Retinal pigment epithelial cell (primary cell): Measurements from ENCODE around the gene SRBD1.

Experiments
- DNase-seq: peaks from one replicate; pipeline ENCODE4 v3.0.0-alpha.2; 2010; ENCODE audit warnings: low read depth
- H3K4me3 ChIP-seq: 2 replicates; pipeline ENCODE4 v1.5.1; 2011; ENCODE audit warnings: mild to moderate bottlenecking, low read length, control low read depth, moderate library complexity
- TF ChIP-seq, protein P1 (sequence below): conservative IDR thresholded peaks from 2 replicates; pipeline ENCODE4 v1.5.1; 2011; ENCODE audit warnings: low read depth, low read length, control low read depth, inconsistent platforms

SRBD1 gene

DNA sequence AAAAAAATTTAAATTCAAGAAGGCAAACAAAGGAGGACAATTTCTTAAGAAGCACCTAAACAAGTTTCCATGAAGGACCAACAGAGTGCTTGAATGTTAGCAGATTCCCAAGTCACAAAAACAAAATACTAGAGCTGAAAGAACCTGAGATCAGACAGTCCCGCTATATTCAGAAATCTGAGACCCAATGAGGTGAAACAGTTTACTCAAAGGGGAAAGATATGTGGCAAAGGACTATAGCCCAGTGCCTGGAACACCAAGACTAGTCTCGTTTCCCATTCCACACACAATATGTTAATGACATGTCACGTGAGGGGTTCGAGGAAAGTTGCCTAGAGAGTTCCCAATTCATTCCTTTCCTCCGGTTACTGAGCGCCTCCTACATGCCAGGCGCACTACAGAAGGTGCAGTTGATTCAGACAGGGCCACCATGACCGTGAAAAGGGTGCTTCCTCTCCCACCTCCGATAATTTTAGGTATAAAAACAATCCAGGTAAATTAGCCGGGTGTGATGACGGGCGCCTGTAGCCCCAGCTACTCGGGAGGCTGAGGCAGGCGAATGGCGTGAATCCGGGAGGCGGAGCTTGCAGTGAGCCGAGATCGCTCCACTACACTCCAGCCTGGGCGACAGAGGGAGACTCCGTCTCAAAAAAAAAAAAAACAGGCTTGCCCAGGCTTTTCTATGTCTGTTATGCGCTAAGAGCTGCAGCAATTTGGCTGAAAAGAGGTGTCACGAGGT is 617 bp downstream of the SRBD1 start:
- TF ChIP-seq, protein P1, sequence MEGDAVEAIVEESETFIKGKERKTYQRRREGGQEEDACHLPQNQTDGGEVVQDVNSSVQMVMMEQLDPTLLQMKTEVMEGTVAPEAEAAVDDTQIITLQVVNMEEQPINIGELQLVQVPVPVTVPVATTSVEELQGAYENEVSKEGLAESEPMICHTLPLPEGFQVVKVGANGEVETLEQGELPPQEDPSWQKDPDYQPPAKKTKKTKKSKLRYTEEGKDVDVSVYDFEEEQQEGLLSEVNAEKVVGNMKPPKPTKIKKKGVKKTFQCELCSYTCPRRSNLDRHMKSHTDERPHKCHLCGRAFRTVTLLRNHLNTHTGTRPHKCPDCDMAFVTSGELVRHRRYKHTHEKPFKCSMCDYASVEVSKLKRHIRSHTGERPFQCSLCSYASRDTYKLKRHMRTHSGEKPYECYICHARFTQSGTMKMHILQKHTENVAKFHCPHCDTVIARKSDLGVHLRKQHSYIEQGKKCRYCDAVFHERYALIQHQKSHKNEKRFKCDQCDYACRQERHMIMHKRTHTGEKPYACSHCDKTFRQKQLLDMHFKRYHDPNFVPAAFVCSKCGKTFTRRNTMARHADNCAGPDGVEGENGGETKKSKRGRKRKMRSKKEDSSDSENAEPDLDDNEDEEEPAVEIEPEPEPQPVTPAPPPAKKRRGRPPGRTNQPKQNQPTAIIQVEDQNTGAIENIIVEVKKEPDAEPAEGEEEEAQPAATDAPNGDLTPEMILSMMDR, result peak; percentile 46
- peak overlapping the region; percentile 91 for H3K4me3 ChIP-seq
- no peak for DNase-seq

GRCh38 chr2:45607701-45608100 is 3.4 kb downstream of the SRBD1 start:
- no peak for DNase-seq
- no peak overlapping the region for H3K4me3 ChIP-seq
- TF ChIP-seq, protein P1, result peak; percentile 62

GRCh38 chr2:45606796-45607195 is 4.3 kb downstream of the SRBD1 start:
- TF ChIP-seq, protein P1, result no peak
- DNase-seq, result no peak
- H3K4me3 ChIP-seq, result no peak overlapping the region

- H3K4me3 ChIP-seq, result no peak overlapping the region
- TF ChIP-seq, protein P1, result no peak
- no peak for DNase-seq
Measured at GRCh38 chr2:45605116-45605515, 6.0 kb downstream of the SRBD1 start.

DNA sequence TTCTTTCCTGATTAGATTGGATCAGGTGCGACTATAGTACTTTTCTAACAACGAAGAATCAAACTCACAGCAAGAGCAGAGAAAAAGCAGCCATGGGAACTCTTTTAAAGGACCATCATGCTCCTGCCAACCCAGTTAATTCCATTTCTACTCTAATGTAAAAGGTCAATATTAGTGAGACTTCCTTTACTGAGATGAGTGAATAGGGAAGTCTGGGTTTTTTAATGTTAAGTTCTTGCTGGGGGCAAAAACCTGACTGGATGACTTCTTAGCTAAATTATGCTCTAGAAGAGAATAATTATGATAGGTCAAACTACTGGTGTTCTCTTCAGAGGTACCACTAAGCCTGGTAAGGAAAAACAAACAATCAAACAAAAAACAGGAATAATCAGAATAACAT is 8.4 kb downstream of the SRBD1 start:
- TF ChIP-seq, protein P1, result no peak
- no peak for DNase-seq
- H3K4me3 ChIP-seq, result no peak overlapping the region

GRCh38 chr2:45598545-45598944 is 12.5 kb downstream of the SRBD1 start:
- no peak for DNase-seq
- H3K4me3 ChIP-seq, result no peak overlapping the region
- TF ChIP-seq, protein P1, result no peak

- no peak for DNase-seq
- TF ChIP-seq, protein P1, result no peak
- H3K4me3 ChIP-seq, result no peak overlapping the region
Measured at GRCh38 chr2:45596761-45597160, 14.3 kb downstream of the SRBD1 start.
